ENCODE measurements around the gene PARP6. TPM values are rescaled to one million over a fixed set of nuclear protein-coding genes. Genes with fewer than 3 reads are reported as not detected.

Gene PARP6
- total RNA-seq, 1 donor from 2014 or later, result 45.7 TPM

GRCh38 chr15:72195101-72195511 lies 77.2 kb downstream of the PARP6 start:
- TF ChIP-seq CTCF (IDR thresholded peaks at IDR 0.05; ENCODE audit: insufficient read depth, low read length, poor library complexity, severe bottlenecking), result no peak
- Histone ChIP-seq H3K27me3 (ENCODE audit: control insufficient read depth, insufficient read depth, low read length) (no peaks in the 10 kb centered on the region), H3K4me3 (ENCODE audit: low read depth, low read length) (no peak overlapping the region), H3K36me3 (ENCODE audit: control insufficient read depth, insufficient read depth, low read length) (peaks cover 4% of the 10 kb centered on the region)
- DNase-seq (ENCODE audit: low read depth), result no peak

GRCh38 chr15:72193836-72194396 lies 78.4 kb downstream of the PARP6 start:
- no peaks in the 10 kb centered on the region for H3K27me3 ChIP-seq (ENCODE audit: control insufficient read depth, insufficient read depth, low read length)
- DNase-seq (ENCODE audit: low read depth), result no peak
- H3K36me3 ChIP-seq (ENCODE audit: control insufficient read depth, insufficient read depth, low read length), result no peaks in the 10 kb centered on the region
- no peak for TF ChIP-seq CTCF (IDR thresholded peaks at IDR 0.05; ENCODE audit: insufficient read depth, low read length, poor library complexity, severe bottlenecking)
- no peak overlapping the region for H3K4me3 ChIP-seq (ENCODE audit: low read depth, low read length)

- no peak overlapping the region for H3K4me3 ChIP-seq (ENCODE audit: low read depth, low read length)
- TF ChIP-seq CTCF (IDR thresholded peaks at IDR 0.05; ENCODE audit: insufficient read depth, low read length, poor library complexity, severe bottlenecking), result no peak
- no peaks in the 10 kb centered on the region for H3K36me3 ChIP-seq (ENCODE audit: control insufficient read depth, insufficient read depth, low read length)
- H3K27me3 ChIP-seq (ENCODE audit: control insufficient read depth, insufficient read depth, low read length), result no peaks in the 10 kb centered on the region
- no peak for DNase-seq (ENCODE audit: low read depth)
Measured at GRCh38 chr15:72192416-72192815, 79.9 kb downstream of the PARP6 start.

Other genes starting within 250 kb of the PARP6 start
- gene MYO9A, start 154.4 kb downstream of the PARP6 start, total RNA-seq, result 16.3 and 17.0 TPM in 2 replicates
- gene SENP8, start 154.2 kb downstream of the PARP6 start, total RNA-seq, result 2.4 and 3.0 TPM in 2 replicates
- gene GRAMD2A, start 74.8 kb downstream of the PARP6 start, total RNA-seq, result 0.89 and 2.4 TPM in 2 replicates
- gene PKM, start 41.4 kb downstream of the PARP6 start, total RNA-seq, result 879 and 883 TPM in 2 replicates
- gene CELF6, start 47.6 kb upstream of the PARP6 start, total RNA-seq, result 0.29 and 0.41 TPM in 2 replicates
- 135 and 136 TPM in 2 replicates for gene HEXA, start 103.5 kb upstream of the PARP6 start, total RNA-seq
- gene TMEM202, start 125.8 kb upstream of the PARP6 start, total RNA-seq, result not detected in 2 replicates
- 51.1 and 54.9 TPM in 2 replicates for gene ARIH1, start 201.8 kb upstream of the PARP6 start, total RNA-seq

Measured in kidney epithelial cell (primary cell).